Stimulated activated effector memory CD8-positive, alpha-beta T cell treated with anti-CD3 and anti-CD28 coated beads, Interleukin-12 subunit alpha, Interleukin-12 subunit beta, amount 100 ng/mL, for 72 hours (primary cell): Measurements from ENCODE around the gene LRRC75B.
"Not testable (repeated sequence)": the region's sequence is repeated elsewhere in the genome, so short reads cannot be mapped to it uniquely, and the experiment has no call there.

ENCODE experiments used
- ATAC-seq: fragments of 150-1000 bp; cut with Tn5 transposase; 2 replicates; pipeline ENCODE4 v1.10.0; 2021
- DNase-seq, 2 donors: peaks; one replicate each; pipeline ENCODE4 v3.0.0; 2021 to 2022; ENCODE audit warnings: low spot score in 2 of 2
- H3K27ac Mint-ChIP-seq: one replicate; pipeline ENCODE4 v1.8.0; 2022; ENCODE audit warnings: mild to moderate bottlenecking, mixed read lengths
- H3K36me3 Mint-ChIP-seq: one replicate; pipeline ENCODE4 v1.8.0; 2022; ENCODE audit warnings: mild to moderate bottlenecking, mixed read lengths
- H3K4me1 Mint-ChIP-seq: one replicate; pipeline ENCODE4 v1.8.0; 2022; ENCODE audit warnings: mixed read lengths
- H3K4me3 Mint-ChIP-seq: one replicate; pipeline ENCODE4 v1.8.0; 2022; ENCODE audit warnings: mild to moderate bottlenecking, mixed read lengths
- H3K9me3 Mint-ChIP-seq: one replicate; pipeline ENCODE4 v1.8.0; 2022; ENCODE audit warnings: mixed read lengths

LRRC75B gene

DNA sequence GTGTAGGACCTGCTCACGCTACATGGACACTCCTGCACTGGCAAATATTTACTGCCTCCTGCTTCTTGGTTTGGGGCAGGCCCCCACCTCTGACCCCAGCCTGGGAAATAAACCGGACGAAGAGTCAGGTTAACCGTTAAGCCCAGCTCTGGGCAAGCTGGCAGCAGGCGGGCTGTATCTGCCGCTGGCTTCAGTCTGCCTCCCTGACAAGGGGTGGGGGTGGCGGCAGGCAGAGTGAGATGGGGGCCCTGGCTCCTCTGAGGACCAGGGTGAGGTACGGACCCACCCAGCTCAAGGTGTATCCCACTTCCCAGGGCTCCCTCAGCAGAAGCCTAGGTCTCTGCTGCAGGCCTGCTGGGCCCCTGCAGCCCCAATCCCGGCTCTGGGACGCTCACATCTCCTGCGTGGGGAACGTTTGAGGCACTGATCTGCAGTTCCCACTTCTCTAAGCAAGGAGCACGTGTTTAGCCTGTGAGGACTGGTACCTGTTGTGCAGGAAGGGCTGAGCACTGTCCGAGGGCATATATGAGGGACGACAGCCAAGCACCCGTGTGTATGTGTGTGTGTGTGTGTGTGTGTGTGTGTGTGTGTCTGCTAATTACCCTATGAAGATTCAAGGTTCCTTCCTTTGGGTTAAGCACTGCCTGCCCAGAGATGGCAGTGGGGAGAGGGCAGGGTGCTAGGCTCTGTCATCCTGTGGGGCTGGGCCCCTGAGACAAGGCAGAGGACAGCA is 1.1 kb upstream of the LRRC75B start:
- no peaks in the 10 kb centered on the region for H3K9me3 Mint-ChIP-seq
- H3K4me3 Mint-ChIP-seq = peak overlapping the region; percentile 75
- no peaks in the 10 kb centered on the region for H3K4me1 Mint-ChIP-seq
- DNase-seq (no peak), ATAC-seq (no peak)
- H3K27ac Mint-ChIP-seq = peak overlapping the region; percentile 52
- no peaks in the 10 kb centered on the region for H3K36me3 Mint-ChIP-seq

- not testable (repeated sequence) for H3K4me1 Mint-ChIP-seq, ATAC-seq, H3K9me3 Mint-ChIP-seq, H3K36me3 Mint-ChIP-seq, DNase-seq
- H3K4me3 Mint-ChIP-seq = peak overlapping the region; percentile 75
- peak overlapping the region; percentile 58 for H3K27ac Mint-ChIP-seq
Measured at GRCh38 chr22:24593559-24593835, 624 bp upstream of the LRRC75B start.

- peak in 1 of 2 donors; percentile 64 for DNase-seq
- ATAC-seq = peak; percentile 24
- peak overlapping the region; percentile 75 for H3K4me3 Mint-ChIP-seq
- no peaks in the 10 kb centered on the region for H3K4me1 Mint-ChIP-seq
- no peaks in the 10 kb centered on the region for H3K36me3 Mint-ChIP-seq
- no peaks in the 10 kb centered on the region for H3K9me3 Mint-ChIP-seq
- H3K27ac Mint-ChIP-seq = peak overlapping the region; percentile 74
Measured at GRCh38 chr22:24592058-24592850, 619 bp downstream of the LRRC75B start.

GRCh38 chr22:24591286-24591830 is 1.5 kb downstream of the LRRC75B start:
- no peaks in the 10 kb centered on the region for H3K9me3 Mint-ChIP-seq

DNA sequence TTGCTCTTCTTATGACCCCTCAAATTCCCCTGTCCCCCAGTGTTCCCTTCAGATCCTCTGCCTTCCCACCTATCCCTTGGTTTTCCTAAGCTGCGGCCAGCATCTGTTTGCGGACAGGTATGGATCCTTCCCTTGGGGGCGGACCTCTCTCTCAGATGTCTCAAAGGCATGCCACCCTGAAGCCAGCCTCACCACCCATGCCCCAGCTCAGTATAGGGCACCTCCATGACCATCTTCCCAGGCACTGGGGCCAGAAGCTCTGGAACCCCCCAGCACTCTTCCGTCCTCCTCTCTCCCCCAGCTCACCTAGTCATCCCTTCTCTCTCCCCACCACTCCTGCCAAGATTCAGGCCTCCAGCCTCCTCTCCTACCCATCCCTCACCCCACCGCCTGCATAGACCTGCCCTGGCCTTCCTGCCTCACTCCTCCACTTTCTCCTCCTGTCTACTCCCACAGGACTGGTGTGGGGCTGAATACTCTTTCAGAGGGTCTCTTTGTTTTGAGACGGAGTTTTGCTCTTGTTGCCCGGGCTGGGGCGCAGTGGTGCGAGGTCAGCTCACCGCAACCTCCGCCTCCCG is 2.2 kb downstream of the LRRC75B start:
- ATAC-seq = no peak
- H3K4me3 Mint-ChIP-seq = no peak overlapping the region

More at GRCh38 chr22:24591286-24591830, 1.5 kb downstream of the LRRC75B start:
- Mint-ChIP-seq H3K4me3 (no peak overlapping the region), H3K4me1 (no peaks in the 10 kb centered on the region), H3K27ac (no peak overlapping the region), H3K36me3 (no peaks in the 10 kb centered on the region)
- DNase-seq (no peak), ATAC-seq (no peak)

GRCh38 chr22:24589518-24590030 is 3.3 kb downstream of the LRRC75B start:
- Mint-ChIP-seq H3K36me3 (no peaks in the 10 kb centered on the region), H3K27ac (no peak overlapping the region), H3K4me1 (no peaks in the 10 kb centered on the region), H3K4me3 (no peak overlapping the region), H3K9me3 (no peaks in the 10 kb centered on the region)
- ATAC-seq (no peak), DNase-seq (no peak)

More for the DNA sequence above, 2.2 kb downstream of the LRRC75B start:
- H3K27ac Mint-ChIP-seq = no peak overlapping the region
- H3K9me3 Mint-ChIP-seq = no peaks in the 10 kb centered on the region
- no peak for DNase-seq
- no peaks in the 10 kb centered on the region for H3K36me3 Mint-ChIP-seq
- no peaks in the 10 kb centered on the region for H3K4me1 Mint-ChIP-seq

- Mint-ChIP-seq H3K4me1 (no peaks in the 10 kb centered on the region), H3K36me3 (no peaks in the 10 kb centered on the region), H3K4me3 (no peak overlapping the region), H3K27ac (no peak overlapping the region), H3K9me3 (no peaks in the 10 kb centered on the region)
- no peak for ATAC-seq
- no peak for DNase-seq
Measured at GRCh38 chr22:24588757-24589481, 4.0 kb downstream of the LRRC75B start.

DNA sequence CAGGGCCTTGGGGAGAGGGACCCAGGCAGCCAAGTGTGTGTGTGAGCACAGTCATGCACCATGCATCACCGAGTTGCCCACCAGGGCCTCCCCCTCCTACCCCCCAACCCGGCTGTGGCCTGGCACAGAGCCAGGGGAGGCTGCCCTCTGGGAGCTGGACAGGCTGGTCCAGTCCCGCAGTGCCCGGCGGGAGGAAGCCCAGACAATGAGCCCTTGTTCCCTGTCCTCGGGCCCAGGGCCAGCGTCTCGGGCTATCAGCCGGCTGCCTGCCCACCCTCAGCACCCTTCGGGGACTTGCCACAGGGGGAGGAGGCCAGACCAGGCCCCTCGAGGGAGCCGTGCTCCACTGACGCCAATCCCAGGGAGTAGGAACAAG is 4.5 kb downstream of the LRRC75B start:
- no peaks in the 10 kb centered on the region for H3K4me1 Mint-ChIP-seq
- ATAC-seq = no peak
- H3K4me3 Mint-ChIP-seq = no peak overlapping the region
- DNase-seq = no peak
- no peaks in the 10 kb centered on the region for H3K36me3 Mint-ChIP-seq
- H3K27ac Mint-ChIP-seq = no peak overlapping the region
- no peaks in the 10 kb centered on the region for H3K9me3 Mint-ChIP-seq

DNA sequence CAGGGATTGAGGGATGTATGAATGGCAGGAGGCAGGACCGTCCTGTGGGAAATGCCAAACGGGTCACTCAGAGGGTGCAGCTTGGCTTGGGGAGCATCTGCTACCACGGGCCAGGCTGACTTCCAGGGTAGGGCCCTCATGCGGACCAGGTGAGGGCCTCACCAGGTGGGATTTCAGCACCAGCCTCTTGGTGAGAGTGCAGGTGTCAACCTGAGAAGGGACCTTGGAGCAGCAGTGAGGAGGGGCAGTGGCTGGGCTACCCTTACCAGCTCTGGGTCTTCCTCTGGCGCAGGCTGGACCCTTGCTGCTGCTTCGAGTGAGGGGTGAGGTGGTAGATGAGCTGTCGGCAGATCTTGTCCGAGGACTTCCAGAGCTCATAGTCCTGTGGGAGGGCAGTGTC is 4.9 kb downstream of the LRRC75B start:
- DNase-seq (no peak), ATAC-seq (no peak)
- no peak overlapping the region for H3K4me3 Mint-ChIP-seq
- no peak overlapping the region for H3K27ac Mint-ChIP-seq
- H3K36me3 Mint-ChIP-seq = no peaks in the 10 kb centered on the region
- no peaks in the 10 kb centered on the region for H3K4me1 Mint-ChIP-seq
- no peaks in the 10 kb centered on the region for H3K9me3 Mint-ChIP-seq

DNA sequence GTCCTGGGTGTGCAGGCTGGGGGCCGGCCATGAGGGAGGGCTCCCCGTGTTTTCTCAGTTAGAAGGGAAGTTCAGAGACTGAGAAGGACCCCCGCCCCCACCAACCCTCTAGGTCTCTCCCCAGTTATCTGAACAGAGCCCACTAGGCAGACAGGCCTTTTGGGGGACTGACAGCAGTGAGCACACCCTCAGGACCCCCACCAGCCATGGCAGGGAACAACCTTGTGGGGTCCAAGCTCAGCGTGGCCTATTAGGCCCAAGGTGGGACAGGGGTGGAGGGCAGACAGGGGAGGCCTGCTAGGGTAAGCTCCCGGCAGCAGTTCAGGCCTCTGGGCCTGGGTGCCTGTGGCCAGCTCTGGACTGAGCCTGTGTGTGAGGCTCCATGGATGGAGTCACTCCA is 5.6 kb downstream of the LRRC75B start:
- Mint-ChIP-seq H3K36me3 (no peaks in the 10 kb centered on the region), H3K9me3 (no peaks in the 10 kb centered on the region), H3K27ac (no peak overlapping the region), H3K4me1 (no peaks in the 10 kb centered on the region), H3K4me3 (no peak overlapping the region)
- ATAC-seq = no peak
- DNase-seq = no peak

DNA sequence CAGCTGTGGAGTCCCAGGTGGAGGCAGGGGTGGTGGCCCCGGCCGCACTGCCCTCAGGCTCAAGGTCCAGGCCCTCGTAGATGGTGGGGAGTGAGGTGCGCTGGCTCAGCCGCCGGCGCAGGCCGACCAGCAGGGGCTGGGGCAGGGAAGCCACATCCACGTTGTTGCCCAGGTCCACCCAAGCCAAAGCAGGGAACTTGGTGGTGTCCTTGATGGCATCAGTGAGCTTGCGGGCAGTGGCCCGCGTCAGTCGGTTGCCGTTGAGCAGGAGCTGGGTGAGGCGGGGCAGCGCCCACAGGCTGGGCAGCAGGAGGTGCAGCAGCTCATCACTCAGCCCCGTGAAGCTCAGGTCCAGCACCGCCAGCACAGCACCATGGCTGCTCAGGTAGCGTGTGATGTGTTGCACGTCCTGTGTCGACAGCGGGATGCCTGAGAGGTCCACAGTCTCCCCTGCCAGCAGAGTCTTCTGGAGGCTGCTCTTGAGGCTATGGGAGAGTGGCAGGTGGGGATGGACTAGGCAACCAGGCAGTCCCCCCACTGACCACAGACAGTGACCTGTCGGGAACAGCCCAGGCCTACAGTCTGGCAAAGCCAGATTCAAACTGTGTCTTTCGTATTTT is 6.8 kb downstream of the LRRC75B start:
- Mint-ChIP-seq H3K36me3 (no peaks in the 10 kb centered on the region), H3K9me3 (no peaks in the 10 kb centered on the region), H3K27ac (no peak overlapping the region), H3K4me1 (no peaks in the 10 kb centered on the region), H3K4me3 (no peak overlapping the region)
- DNase-seq (no peak), ATAC-seq (no peak)

DNA sequence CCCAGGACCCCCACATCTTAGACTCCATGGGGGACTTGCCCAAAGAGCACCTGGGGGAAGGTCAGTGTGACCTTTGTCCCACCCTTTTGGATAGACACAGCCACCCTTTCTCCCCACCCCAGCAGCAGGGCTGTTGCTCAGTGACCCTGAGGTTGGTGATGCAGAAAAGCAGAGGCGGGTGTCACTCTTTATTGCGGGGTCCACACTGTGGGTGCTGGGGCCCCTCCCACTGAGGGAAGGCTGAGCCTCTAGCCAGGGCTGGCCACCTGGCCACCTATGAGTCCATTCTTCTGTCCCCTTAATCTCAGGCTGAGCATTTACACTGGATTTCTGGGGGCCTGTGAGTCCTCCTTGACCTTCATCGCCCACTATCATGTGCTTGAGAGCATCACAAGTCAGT is 7.4 kb downstream of the LRRC75B start:
- no peak overlapping the region for H3K4me3 Mint-ChIP-seq
- H3K36me3 Mint-ChIP-seq = no peaks in the 10 kb centered on the region
- no peaks in the 10 kb centered on the region for H3K9me3 Mint-ChIP-seq
- H3K4me1 Mint-ChIP-seq = no peaks in the 10 kb centered on the region
- DNase-seq (no peak), ATAC-seq (no peak)
- no peak overlapping the region for H3K27ac Mint-ChIP-seq

DNA sequence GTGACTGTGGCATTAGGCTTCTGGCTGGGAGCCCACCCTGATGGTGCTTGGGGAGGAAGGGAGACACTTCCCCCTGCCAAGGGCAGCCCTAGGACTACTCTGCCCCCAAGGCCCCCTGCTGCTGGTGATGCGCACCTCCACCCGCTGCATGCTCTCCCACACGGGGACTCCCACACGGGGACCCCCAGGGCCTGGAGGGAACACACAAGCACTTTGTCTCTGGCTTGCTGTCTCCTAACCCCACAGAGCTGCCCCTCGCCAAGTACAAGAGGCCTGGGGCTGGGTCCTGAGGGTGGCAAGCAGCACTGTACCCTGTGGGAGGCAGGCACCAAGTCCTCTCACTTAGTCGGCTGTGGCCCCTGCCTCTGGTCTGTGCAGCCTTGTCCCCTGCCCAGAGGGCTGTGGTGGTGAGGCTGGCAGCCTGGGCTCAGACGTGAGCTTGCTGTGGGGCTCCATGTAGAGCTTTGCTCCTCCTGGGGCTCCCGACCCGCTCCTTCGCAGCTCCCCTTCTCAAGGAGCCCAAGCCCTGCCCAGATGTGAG is 7.9 kb downstream of the LRRC75B start:
- no peaks in the 10 kb centered on the region for H3K4me1 Mint-ChIP-seq
- no peak for ATAC-seq

GRCh38 chr22:24584166-24584790 is 8.6 kb downstream of the LRRC75B start:
- H3K36me3 Mint-ChIP-seq = no peaks in the 10 kb centered on the region
- no peak for ATAC-seq
- no peak overlapping the region for H3K27ac Mint-ChIP-seq

More for the DNA sequence above, 7.9 kb downstream of the LRRC75B start:
- DNase-seq = no peak
- Mint-ChIP-seq H3K4me3 (no peak overlapping the region), H3K36me3 (no peaks in the 10 kb centered on the region), H3K9me3 (no peaks in the 10 kb centered on the region), H3K27ac (no peak overlapping the region)

More at GRCh38 chr22:24584166-24584790, 8.6 kb downstream of the LRRC75B start:
- no peak overlapping the region for H3K4me3 Mint-ChIP-seq
- no peaks in the 10 kb centered on the region for H3K4me1 Mint-ChIP-seq
- no peaks in the 10 kb centered on the region for H3K9me3 Mint-ChIP-seq
- DNase-seq = no peak
